OCI-LY7 (cell line): ENCODE results near the gene FAM169A. TPM values are rescaled to one million over a fixed set of nuclear protein-coding genes. Genes with fewer than 3 reads are reported as not detected.

Source experiments
- BruUV-seq: library from RNA; stranded (reverse); fragments of 400-500 nt; replicated peaks from 2 replicates; lab custom pipeline; 2021; lab: Mats Ljungman, UMichigan
- CTCF ChIA-PET: fragments of 300-600 bp; sonication (Branson Sonifier 250); formaldehyde crosslinking; loops from one replicate; lab custom pipeline; 2022; ENCODE audit warnings: antibody characterized with exemption; ENCODE audit not compliant: unreplicated experiment; lab: Charles Lee
- POLR2A ChIA-PET: fragments of 300-600 bp; sonication (Branson Sonifier 250); formaldehyde crosslinking; loops from one replicate; lab custom pipeline; 2022; ENCODE audit warnings: antibody characterized with exemption; lab: Charles Lee
- DNase-seq: peaks from one replicate; pipeline ENCODE4 v3.0.0-alpha.2; 2015; ENCODE audit warnings: low spot score
- H2AFZ ChIP-seq: fragments of 200-600 bp; sonication (generic), shearing (Covaris generic); 2 replicates; pipeline ENCODE4 v1.6.1; 2014; ENCODE audit warnings: mild to moderate bottlenecking, antibody characterized with exemption, low read length, moderate library complexity
- H3K27ac ChIP-seq: fragments of 200-600 bp; sonication (generic); 2 replicates; pipeline ENCODE4 v1.5.1; 2014; ENCODE audit warnings: mixed run types, low read depth, mild to moderate bottlenecking, moderate library complexity, low read length, inconsistent platforms; ENCODE audit not compliant: poor library complexity, severe bottlenecking
- H3K36me3 ChIP-seq: fragments of 200-600 bp; sonication (generic); 2 replicates; pipeline ENCODE4 v1.6.1; 2014; ENCODE audit warnings: mild to moderate bottlenecking, antibody characterized with exemption, low read length, moderate library complexity, mixed read lengths; ENCODE audit not compliant: insufficient read depth
- H3K4me1 ChIP-seq: fragments of 200-600 bp; sonication (generic); 2 replicates; pipeline ENCODE4 v1.5.1; 2014; ENCODE audit warnings: mild to moderate bottlenecking, low read length; ENCODE audit not compliant: insufficient read depth, poor library complexity, severe bottlenecking
- H3K4me2 ChIP-seq: fragments of 200-600 bp; sonication (generic); 2 replicates; pipeline ENCODE4 v1.6.1; 2014; ENCODE audit warnings: mild to moderate bottlenecking, low read length
- H3K4me3 ChIP-seq: fragments of 200-600 bp; sonication (generic); 2 replicates; pipeline ENCODE4 v1.5.1; 2014; ENCODE audit warnings: mild to moderate bottlenecking, low read depth, low read length; ENCODE audit not compliant: poor library complexity, severe bottlenecking
- H3K79me2 ChIP-seq: fragments of 200-600 bp; sonication (generic); 2 replicates; pipeline ENCODE4 v1.6.1; 2016; ENCODE audit warnings: low read depth, mild to moderate bottlenecking, low read length, moderate library complexity, mixed read lengths; ENCODE audit not compliant: insufficient read depth
- H3K9me2 ChIP-seq: fragments of 200-600 bp; sonication (generic); 2 replicates; pipeline ENCODE4 v1.6.1; 2016; ENCODE audit warnings: mild to moderate bottlenecking, low read length, mixed read lengths; ENCODE audit not compliant: insufficient read depth
- H3K9me3 ChIP-seq: fragments of 200-600 bp; sonication (generic); 2 replicates; pipeline ENCODE4 v1.6.1; 2014; ENCODE audit warnings: mild to moderate bottlenecking, mixed run types, low read length, mixed read lengths
- H4K20me1 ChIP-seq: fragments of 200-600 bp; sonication (generic); 2 replicates; pipeline ENCODE4 v1.6.1; 2014; ENCODE audit warnings: mild to moderate bottlenecking, antibody characterized with exemption, low read length, moderate library complexity, mixed read lengths; ENCODE audit not compliant: insufficient read depth
- EZH2phosphoT487 ChIP-seq: fragments of 200-600 bp; sonication (generic); IDR thresholded peaks from 2 replicates; pipeline ENCODE4 v1.6.1; 2018; ENCODE audit warnings: low read depth, borderline replicate concordance, mild to moderate bottlenecking, mixed run types, antibody characterized with exemption, low read length, moderate library complexity, mixed read lengths
- intact Hi-C: fragments of 100-400 bp; cut with micrococcal nuclease; formaldehyde crosslinking; loops from one replicate; pipeline ENCODE4 v1.10.0; 2022; ENCODE audit not compliant: unreplicated experiment
- total RNA-seq, 2 experiments: library from RNA; depleted of rRNA in 1 of 2; stranded (reverse); fragments of >200 nt in 1 of 2; shearing (Covaris generic) in 1 of 2; gene quantifications; 2 replicates each; pipeline ENCODE4 v1.2.3, GENCODE V29; 2014 to 2022
- TF ChIP-seq, protein P1 (sequence below): fragments of 200-600 bp; sonication (generic); conservative IDR thresholded peaks from 2 replicates; pipeline ENCODE4 v1.5.1; 2014; ENCODE audit warnings: mild to moderate bottlenecking, antibody characterized with exemption, low read length, moderate library complexity, mixed read lengths

FAM169A gene
- total RNA-seq, 2 experiments from 2014 or later = not detected

DNA sequence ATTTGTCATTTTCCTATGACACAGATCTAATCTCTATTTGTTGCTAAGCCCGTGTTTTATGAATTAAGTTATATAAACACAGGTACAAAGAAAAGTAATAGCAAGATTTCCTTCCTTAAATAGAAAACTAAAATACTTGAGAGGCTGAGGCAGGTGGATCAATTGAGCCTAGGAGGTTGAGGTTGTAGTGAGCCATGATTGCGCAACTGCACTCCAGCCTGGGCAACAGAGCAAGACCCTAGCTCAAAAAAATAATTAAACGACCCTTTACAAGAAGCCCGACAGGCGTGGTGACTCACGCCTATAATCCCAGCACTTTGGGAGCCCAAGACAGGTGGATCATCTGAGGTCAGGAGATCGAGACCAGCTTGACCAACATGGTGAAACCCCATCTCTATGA is 36.8 kb downstream of the FAM169A start:
- no peak overlapping the region for H3K27ac ChIP-seq
- intact Hi-C loops = no loop called here
- H3K4me1 ChIP-seq = no peaks in the 10 kb centered on the region
- CTCF ChIA-PET = no interaction called here
- H4K20me1 ChIP-seq = no peaks in the 10 kb centered on the region
- POLR2A ChIA-PET = no interaction called here
- no peaks in the 10 kb centered on the region for H3K9me2 ChIP-seq
- H3K4me3 ChIP-seq = no peak overlapping the region
- no peaks in the 10 kb centered on the region for H3K9me3 ChIP-seq
- TF ChIP-seq, protein P1, sequence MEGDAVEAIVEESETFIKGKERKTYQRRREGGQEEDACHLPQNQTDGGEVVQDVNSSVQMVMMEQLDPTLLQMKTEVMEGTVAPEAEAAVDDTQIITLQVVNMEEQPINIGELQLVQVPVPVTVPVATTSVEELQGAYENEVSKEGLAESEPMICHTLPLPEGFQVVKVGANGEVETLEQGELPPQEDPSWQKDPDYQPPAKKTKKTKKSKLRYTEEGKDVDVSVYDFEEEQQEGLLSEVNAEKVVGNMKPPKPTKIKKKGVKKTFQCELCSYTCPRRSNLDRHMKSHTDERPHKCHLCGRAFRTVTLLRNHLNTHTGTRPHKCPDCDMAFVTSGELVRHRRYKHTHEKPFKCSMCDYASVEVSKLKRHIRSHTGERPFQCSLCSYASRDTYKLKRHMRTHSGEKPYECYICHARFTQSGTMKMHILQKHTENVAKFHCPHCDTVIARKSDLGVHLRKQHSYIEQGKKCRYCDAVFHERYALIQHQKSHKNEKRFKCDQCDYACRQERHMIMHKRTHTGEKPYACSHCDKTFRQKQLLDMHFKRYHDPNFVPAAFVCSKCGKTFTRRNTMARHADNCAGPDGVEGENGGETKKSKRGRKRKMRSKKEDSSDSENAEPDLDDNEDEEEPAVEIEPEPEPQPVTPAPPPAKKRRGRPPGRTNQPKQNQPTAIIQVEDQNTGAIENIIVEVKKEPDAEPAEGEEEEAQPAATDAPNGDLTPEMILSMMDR = no peak
- TF ChIP-seq EZH2phosphoT487 = no peak
- no peaks in the 10 kb centered on the region for H3K36me3 ChIP-seq
- DNase-seq = no peak
- no TSS peak for BruUV-seq
- no peak overlapping the region for H2AFZ ChIP-seq
- no peak overlapping the region for H3K4me2 ChIP-seq
- no peaks in the 10 kb centered on the region for H3K79me2 ChIP-seq

DNA sequence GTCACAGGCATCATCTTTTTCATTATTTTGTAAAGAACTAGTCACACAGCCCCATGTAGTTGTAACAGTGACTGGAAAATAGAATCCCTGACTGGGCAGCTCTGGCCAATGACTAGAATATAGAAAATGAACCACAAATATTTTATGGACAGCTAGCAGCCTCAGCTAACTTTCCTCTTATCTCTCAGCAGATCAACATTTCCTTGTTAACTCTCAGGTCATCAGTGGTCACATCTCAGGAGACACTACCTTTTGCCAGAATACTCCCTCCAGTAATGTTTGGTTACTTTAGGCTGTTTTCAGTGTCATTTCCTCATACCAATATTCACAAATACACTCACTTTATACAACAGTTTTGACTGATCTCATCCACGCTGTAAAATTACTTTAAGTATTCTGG is 43.9 kb downstream of the FAM169A start:
- ChIA-PET POLR2A (no interaction called here), CTCF (no interaction called here)
- Histone ChIP-seq H3K36me3 (no peaks in the 10 kb centered on the region), H3K4me2 (no peak overlapping the region), H3K4me1 (no peaks in the 10 kb centered on the region), H3K9me2 (no peaks in the 10 kb centered on the region), H3K4me3 (no peak overlapping the region), H3K79me2 (no peaks in the 10 kb centered on the region), H4K20me1 (no peaks in the 10 kb centered on the region), H3K27ac (no peak overlapping the region), H3K9me3 (no peaks in the 10 kb centered on the region), H2AFZ (no peak overlapping the region)
- intact Hi-C loops = no loop called here
- no TSS peak for BruUV-seq
- TF ChIP-seq EZH2phosphoT487 = no peak
- TF ChIP-seq, protein P1 = no peak
- DNase-seq = no peak

DNA sequence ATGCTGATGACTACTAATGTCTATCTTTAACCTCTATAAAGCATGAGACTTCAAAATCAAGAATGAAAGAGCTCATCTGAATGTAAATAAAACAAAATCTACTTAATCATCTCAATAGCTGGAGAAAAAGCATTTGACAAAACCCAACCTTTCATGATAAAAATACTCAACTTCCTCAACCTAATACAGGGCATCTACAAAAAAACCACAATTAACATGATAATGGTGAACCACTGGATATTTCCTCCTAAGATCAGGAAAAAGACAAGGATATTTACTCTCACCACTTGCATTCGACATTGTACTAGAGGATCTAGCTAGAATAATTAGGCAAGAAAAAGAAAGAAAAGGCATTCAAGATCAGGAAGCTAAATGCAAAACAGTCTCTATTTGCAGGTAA is 49.3 kb downstream of the FAM169A start:
- no peak overlapping the region for H3K4me3 ChIP-seq
- intact Hi-C loops = no loop called here
- ChIA-PET POLR2A (interaction anchor here (0.6 to 0.8 kb wide), 2 partner anchors 44 to 1350 kb away, joined by 3 to 4 read pairs; no protein-coding TSS in a partner anchor), CTCF (no interaction called here)
- no peaks in the 10 kb centered on the region for H4K20me1 ChIP-seq
- H3K36me3 ChIP-seq = no peaks in the 10 kb centered on the region
- no peaks in the 10 kb centered on the region for H3K4me1 ChIP-seq
- peaks cover 4% of the 10 kb centered on the region; the same call in 1 of the 2 replicates for H3K9me2 ChIP-seq
- H3K79me2 ChIP-seq = no peaks in the 10 kb centered on the region
- BruUV-seq = no TSS peak
- H3K9me3 ChIP-seq = no peaks in the 10 kb centered on the region
- no peak overlapping the region for H3K27ac ChIP-seq
- DNase-seq = no peak
- TF ChIP-seq, protein P1 = no peak
- TF ChIP-seq EZH2phosphoT487 = no peak
- H3K4me2 ChIP-seq = no peak overlapping the region
- no peak overlapping the region for H2AFZ ChIP-seq
